Ovary (tissue), 3 donors: ENCODE results near the gene FGF5.

Experiments
- CTCF ChIP-seq, 3 donors: fragments of 450-650 bp in 2 of 3; fragments of 200-600 bp in 1 of 3; IDR thresholded peaks; one replicate each; pipeline versions ENCODE4 v1.5.1 to v1.8.0; 2016 to 2022; ENCODE audit warnings: antibody characterized with exemption in 3 of 3, mild to moderate bottlenecking in 1 of 3
- POLR2A ChIP-seq: fragments of 450-650 bp; IDR thresholded peaks from one replicate; pipeline ENCODE4 v1.6.1; 2017; ENCODE audit warnings: antibody characterized with exemption, mild to moderate bottlenecking, moderate library complexity
- donor health status: DM: no; HTN: no; CAD: no.

GRCh38 chr4:80311130-80311529 is 44.7 kb downstream of the FGF5 start:
- TF ChIP-seq POLR2A (no peak), CTCF (IDR thresholded peaks at IDR 0.05) (no peak)
